ENCODE measurements around the gene C2orf72. TPM values are rescaled to one million over a fixed set of nuclear protein-coding genes. Genes with fewer than 3 reads are reported as not detected.

Gene C2orf72
- total and polyA plus RNA-seq, 2 of the 4 experiments (the other 2 are of a cell fraction): 0.09 to 0.18 TPM

GRCh38 chr2:231056453-231057416, 19.4 kb downstream of the C2orf72 start, which contains the start of gene PSMD1:
Gene PSMD1, plus strand, starts transcription at chr2:231056867. Its CDS starts 159 bp downstream, at chr2:231057026.
- dilution Hi-C loops (cut with HindIII; ENCODE audit: low sequenced_read_pairs, unreplicated experiment): no loop called here
- peak; percentile 91 for ATAC-seq (ENCODE audit: low read depth)
- Histone ChIP-seq H3K9ac (ENCODE audit: low read depth, low read length) (peak within 1 kb of the TSS; percentile 96), H3K18ac (ENCODE audit: low read depth, low read length) (peak within 1 kb of the TSS; percentile 96), H3K4me3 (ENCODE audit: insufficient read depth, low read depth, low read length) (peak within 1 kb of the TSS; percentile 84), H3K9me1 (ENCODE audit: insufficient read depth, low read length) (peaks cover 10% of the 10 kb centered on the region), H3K14ac (replicated peaks; ENCODE audit: low read depth, low read length) (peak within 1 kb of the TSS; percentile 96), H4K91ac (ENCODE audit: insufficient read depth, low read depth, low read length) (peak within 1 kb of the TSS; percentile 98), H3K4ac (ENCODE audit: low read depth, low read length) (peak within 1 kb of the TSS; percentile 99), H3K23ac (ENCODE audit: low read depth, low read length) (peak within 1 kb of the TSS; percentile 92), H4K5ac (ENCODE audit: low read depth, low read length) (peak within 1 kb of the TSS; percentile 93), H3K4me2 (ENCODE audit: low read depth, low read length) (peak within 1 kb of the TSS; percentile 100), H2BK120ac (ENCODE audit: low read depth, low read length) (peak within 1 kb of the TSS; percentile 99), H3K56ac (ENCODE audit: extremely low read depth, insufficient read depth, low read length) (peak within 1 kb of the TSS; percentile 95), H2BK15ac (ENCODE audit: low read depth, low read length) (peak within 1 kb of the TSS; percentile 87; the same call in 1 of the 3 replicates), H4K8ac (ENCODE audit: low read depth in 2 of 2, low read length in 2 of 2) (peak within 1 kb of the TSS; percentile 82 to 99), H4K20me1 (ENCODE audit: insufficient read depth, low read length) (peaks cover 20% of the 10 kb centered on the region; the same call in 1 of the 2 replicates), H2AK9ac (replicated peaks; ENCODE audit: low read depth, low read length, poor library complexity) (peak within 1 kb of the TSS; percentile 98), H3K4me1 (ENCODE audit: control insufficient read depth, insufficient read depth, low read length) (0 out of 2 replicates have a peak, but pooled peaks cover 2% of the 10 kb centered on the region), H2BK5ac (ENCODE audit: low read depth, low read length, poor library complexity, severe bottlenecking) (peak within 1 kb of the TSS; percentile 99), H3K27me3 (ENCODE audit: control insufficient read depth, insufficient read depth, low read length) (no peaks in the 10 kb centered on the region), H3K79me1 (ENCODE audit: low read depth in 1 of 2, low read length in 2 of 2) (peaks cover 10 to 19% of the 10 kb centered on the region in 2 experiments; a peak in 3 of 4 replicates), H2AK5ac (ENCODE audit: low read depth, low read length) (0 out of 2 replicates have a peak within 1 kb of the TSS, but pooled peaks have one; percentile 28), H3K36me3 (ENCODE audit: control insufficient read depth, insufficient read depth, low read length) (peaks cover 3% of the 10 kb centered on the region), H3K9me3 (ENCODE audit: control insufficient read depth, insufficient read depth, low read length) (no peaks in the 10 kb centered on the region), H2BK20ac (ENCODE audit: low read depth, low read length) (peak within 1 kb of the TSS; percentile 95), H3K27ac (ENCODE audit: insufficient read depth, low read length) (peak within 1 kb of the TSS; percentile 98), H2AFZ (replicated peaks; ENCODE audit: low read length, poor library complexity) (peak within 1 kb of the TSS; percentile 98)
- no TSS peak for BruUV-seq (replicated peaks)
- in situ Hi-C loops (cut with MboI; ENCODE audit: low sequenced_read_pairs): no loop called here
- 1% methylated on average over 28 of the region's 73 CpGs; no CpG with 5 or more reads in 1 of the 2 experiments for WGBS, 2 experiments (ENCODE audit: extremely low coverage in 2 of 2, insufficient read length in 1 of 2)
- POLR2A ChIA-PET (ENCODE audit: unreplicated experiment): no interaction called here
- DNase-seq: peak; percentile 93
- CTCF ChIA-PET: interaction anchor here (0.8 to 1.0 kb wide), 2 partner anchors 10 to 166 kb away, joined by 3 to 4 read pairs; no protein-coding TSS in a partner anchor
- intact Hi-C loops (cut with micrococcal nuclease): no loop called here
- TF ChIP-seq CHD1 (IDR thresholded peaks at IDR 0.05; ENCODE audit: low read depth, low read length): no peak
- TF ChIP-seq USF2 (IDR thresholded peaks at IDR 0.05; ENCODE audit: low read depth, low read length): no peak
- no peak for TF ChIP-seq RCOR1 (IDR thresholded peaks at IDR 0.05; ENCODE audit: insufficient replicate concordance, low read length)
- no peak for TF ChIP-seq BHLHE40 (IDR thresholded peaks at IDR 0.05; ENCODE audit: low read depth, low read length)
- peak; percentile 90; the same call in 1 of the 2 replicates for TF ChIP-seq MAZ (IDR thresholded peaks at IDR 0.05; ENCODE audit: borderline replicate concordance, low read depth, low read length)
- no peak for TF ChIP-seq RFX5 (IDR thresholded peaks at IDR 0.05; ENCODE audit: low read depth, low read length)
- TF ChIP-seq MXI1 (IDR thresholded peaks at IDR 0.05; ENCODE audit: borderline replicate concordance, low read depth, low read length): peak; percentile 17; the same call in 1 of the 2 replicates
- TF ChIP-seq POLR2A (IDR thresholded peaks at IDR 0.05; ENCODE audit: low read depth, low read length): peak; percentile 86
- no peak for TF ChIP-seq FOS (IDR thresholded peaks at IDR 0.05; ENCODE audit: low read depth, low read length)
- TF ChIP-seq RAD21 (IDR thresholded peaks at IDR 0.05; ENCODE audit: low read length): peak; percentile 14; the same call in 1 of the 2 replicates
- peak; percentile 53 for TF ChIP-seq NFE2L2 (IDR thresholded peaks at IDR 0.05; ENCODE audit: low read depth, low read length)
- TF ChIP-seq CEBPB (IDR thresholded peaks at IDR 0.05; ENCODE audit: low read depth, low read length): no peak
- TF ChIP-seq, protein P1, sequence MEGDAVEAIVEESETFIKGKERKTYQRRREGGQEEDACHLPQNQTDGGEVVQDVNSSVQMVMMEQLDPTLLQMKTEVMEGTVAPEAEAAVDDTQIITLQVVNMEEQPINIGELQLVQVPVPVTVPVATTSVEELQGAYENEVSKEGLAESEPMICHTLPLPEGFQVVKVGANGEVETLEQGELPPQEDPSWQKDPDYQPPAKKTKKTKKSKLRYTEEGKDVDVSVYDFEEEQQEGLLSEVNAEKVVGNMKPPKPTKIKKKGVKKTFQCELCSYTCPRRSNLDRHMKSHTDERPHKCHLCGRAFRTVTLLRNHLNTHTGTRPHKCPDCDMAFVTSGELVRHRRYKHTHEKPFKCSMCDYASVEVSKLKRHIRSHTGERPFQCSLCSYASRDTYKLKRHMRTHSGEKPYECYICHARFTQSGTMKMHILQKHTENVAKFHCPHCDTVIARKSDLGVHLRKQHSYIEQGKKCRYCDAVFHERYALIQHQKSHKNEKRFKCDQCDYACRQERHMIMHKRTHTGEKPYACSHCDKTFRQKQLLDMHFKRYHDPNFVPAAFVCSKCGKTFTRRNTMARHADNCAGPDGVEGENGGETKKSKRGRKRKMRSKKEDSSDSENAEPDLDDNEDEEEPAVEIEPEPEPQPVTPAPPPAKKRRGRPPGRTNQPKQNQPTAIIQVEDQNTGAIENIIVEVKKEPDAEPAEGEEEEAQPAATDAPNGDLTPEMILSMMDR (conservative IDR thresholded peaks at IDR 0.05; ENCODE audit: low read depth, low read length): peak; percentile 97

All from IMR-90 (cell line).